PC-9 (cell line): ENCODE data around the gene USP4. TPM values are rescaled to one million over a fixed set of nuclear protein-coding genes. Genes with fewer than 3 reads are reported as not detected.

Experiments used
- BruUV-seq: library from RNA; stranded (reverse); fragments of 400-500 nt; replicated peaks from 2 replicates; lab custom pipeline; 2021; lab: Mats Ljungman, UMichigan
- CTCF ChIA-PET: fragments of 300-600 bp; sonication (Branson Sonifier 250); formaldehyde crosslinking; loops from one replicate; lab custom pipeline; 2022; ENCODE audit warnings: antibody characterized with exemption; lab: Charles Lee
- POLR2A ChIA-PET: fragments of 300-600 bp; sonication (Branson Sonifier 250); formaldehyde crosslinking; loops from one replicate; lab custom pipeline; 2022; ENCODE audit warnings: antibody characterized with exemption; ENCODE audit not compliant: unreplicated experiment; lab: Charles Lee
- DNase-seq, 2 experiments: peaks; one replicate each; pipeline versions ENCODE4 v3.0.0 to v3.0.0-alpha.2; 2015 to 2022; ENCODE audit warnings: mixed read lengths in 1 of 2
- H2AFZ ChIP-seq: fragments of 200-600 bp; sonication (generic); 2 replicates; pipeline ENCODE4 v1.8.1; 2017; ENCODE audit warnings: antibody characterized with exemption
- H3F3A ChIP-seq: fragments of 200-600 bp; sonication (generic); 2 replicates; pipeline ENCODE4 v1.8.1; 2017; ENCODE audit warnings: antibody characterized with exemption, mild to moderate bottlenecking, low read depth; ENCODE audit not compliant: insufficient read depth
- H3K27ac ChIP-seq: fragments of 200-600 bp; sonication (generic); 2 replicates; pipeline ENCODE4 v1.6.1; 2016; ENCODE audit warnings: mixed run types
- H3K27me3 ChIP-seq: fragments of 200-600 bp; sonication (generic); 2 replicates; pipeline ENCODE4 v1.6.1; 2016; ENCODE audit warnings: low read depth, mixed run types; ENCODE audit not compliant: insufficient read depth
- H3K36me3 ChIP-seq: fragments of 200-600 bp; sonication (generic); 2 replicates; pipeline ENCODE4 v1.6.1; 2016; ENCODE audit warnings: low read depth, mixed run types
- H3K4me1 ChIP-seq: fragments of 200-600 bp; sonication (generic); replicated peaks from 2 replicates; pipeline ENCODE4 v1.6.1; 2016; ENCODE audit warnings: mixed run types; ENCODE audit not compliant: insufficient read depth
- H3K4me2 ChIP-seq: fragments of 200-600 bp; sonication (generic); 2 replicates; pipeline ENCODE4 v1.6.1; 2017; ENCODE audit warnings: mixed run types
- H3K4me3 ChIP-seq: fragments of 200-600 bp; sonication (generic); 2 replicates; pipeline ENCODE4 v1.6.1; 2016; ENCODE audit warnings: mixed run types
- H3K79me2 ChIP-seq: fragments of 200-600 bp; sonication (generic); 2 replicates; pipeline ENCODE4 v1.6.1; 2017; ENCODE audit warnings: low read depth, mixed run types
- H3K9me2 ChIP-seq: fragments of 200-600 bp; sonication (generic); 2 replicates; pipeline ENCODE4 v1.8.1; 2017; ENCODE audit warnings: mild to moderate bottlenecking; ENCODE audit not compliant: insufficient read depth
- H3K9me3 ChIP-seq: fragments of 200-600 bp; sonication (generic); 2 replicates; pipeline ENCODE4 v1.8.1; 2016; ENCODE audit warnings: low read depth; ENCODE audit not compliant: insufficient read depth
- H4K20me1 ChIP-seq: fragments of 200-600 bp; sonication (generic); 2 replicates; pipeline ENCODE4 v1.8.1; 2017; ENCODE audit not compliant: insufficient read depth
- EZH2 ChIP-seq: fragments of 200-600 bp; sonication (generic); IDR thresholded peaks from 2 replicates; pipeline ENCODE4 v1.8.0; 2017; ENCODE audit warnings: antibody characterized with exemption, low read depth
- intact Hi-C: fragments of 100-400 bp; cut with micrococcal nuclease; formaldehyde crosslinking; loops from one replicate; pipeline ENCODE4 v1.10.0; 2022; ENCODE audit not compliant: unreplicated experiment
- total RNA-seq: library from RNA; stranded (reverse); gene quantifications from 2 replicates; pipeline ENCODE4 v1.2.3, GENCODE V29; 2021
- TF ChIP-seq, protein P1 (sequence below): fragments of 200-600 bp; sonication (generic); conservative IDR thresholded peaks from 2 replicates; pipeline ENCODE4 v1.6.1; 2017; ENCODE audit warnings: mixed run types, antibody characterized with exemption, mild to moderate bottlenecking, moderate library complexity

USP4 gene
- total RNA-seq, 1 experiment from 2014 or later = 42.9 TPM

DNA sequence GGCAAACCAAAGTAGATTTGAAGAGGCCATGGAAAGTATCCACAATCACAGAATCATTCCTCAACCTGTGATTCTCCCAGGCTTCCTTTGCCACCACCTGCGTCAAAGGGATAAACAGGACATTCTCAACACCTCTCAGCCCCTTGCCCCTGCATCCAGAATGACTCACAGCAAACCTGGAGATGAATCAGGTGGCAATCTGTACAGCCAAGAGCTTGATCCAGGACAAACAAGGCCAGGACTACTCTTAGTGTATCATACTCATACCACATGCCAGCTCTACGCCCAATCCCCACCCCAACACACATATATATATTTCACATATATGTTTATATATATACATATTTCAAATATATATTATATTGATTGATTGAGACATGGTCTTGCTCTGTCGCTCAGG is 39.3 kb downstream of the USP4 start:
- Histone ChIP-seq H3K4me1 (no peaks in the 10 kb centered on the region), H3K4me2 (no peak overlapping the region)

DNA sequence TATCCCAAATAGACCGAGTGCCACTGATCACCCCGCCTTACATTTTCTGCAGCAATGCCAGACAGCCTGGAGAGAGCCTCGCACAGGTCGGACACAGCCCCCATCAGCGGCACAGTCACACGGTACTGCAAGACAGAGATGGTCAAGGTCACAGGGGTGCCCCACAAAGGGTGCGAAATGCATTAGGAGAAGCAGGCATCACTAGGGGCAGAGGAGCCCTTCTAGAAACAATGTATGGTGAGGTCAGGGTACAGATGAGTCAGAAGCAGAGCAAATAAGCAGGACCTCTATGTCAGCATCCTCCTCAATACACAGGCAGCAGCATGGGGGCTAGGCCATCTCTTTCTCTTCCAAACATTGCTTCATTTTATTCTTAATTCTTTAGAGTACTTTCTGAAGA is 41.3 kb downstream of the USP4 start:
- no peak for DNase-seq

More for the DNA sequence above, 39.3 kb downstream of the USP4 start:
- H3K36me3 ChIP-seq = no peaks in the 10 kb centered on the region; the same call in 1 of the 2 replicates
- H3K27me3 ChIP-seq = no peaks in the 10 kb centered on the region
- no peak for TF ChIP-seq EZH2
- TF ChIP-seq, protein P1, sequence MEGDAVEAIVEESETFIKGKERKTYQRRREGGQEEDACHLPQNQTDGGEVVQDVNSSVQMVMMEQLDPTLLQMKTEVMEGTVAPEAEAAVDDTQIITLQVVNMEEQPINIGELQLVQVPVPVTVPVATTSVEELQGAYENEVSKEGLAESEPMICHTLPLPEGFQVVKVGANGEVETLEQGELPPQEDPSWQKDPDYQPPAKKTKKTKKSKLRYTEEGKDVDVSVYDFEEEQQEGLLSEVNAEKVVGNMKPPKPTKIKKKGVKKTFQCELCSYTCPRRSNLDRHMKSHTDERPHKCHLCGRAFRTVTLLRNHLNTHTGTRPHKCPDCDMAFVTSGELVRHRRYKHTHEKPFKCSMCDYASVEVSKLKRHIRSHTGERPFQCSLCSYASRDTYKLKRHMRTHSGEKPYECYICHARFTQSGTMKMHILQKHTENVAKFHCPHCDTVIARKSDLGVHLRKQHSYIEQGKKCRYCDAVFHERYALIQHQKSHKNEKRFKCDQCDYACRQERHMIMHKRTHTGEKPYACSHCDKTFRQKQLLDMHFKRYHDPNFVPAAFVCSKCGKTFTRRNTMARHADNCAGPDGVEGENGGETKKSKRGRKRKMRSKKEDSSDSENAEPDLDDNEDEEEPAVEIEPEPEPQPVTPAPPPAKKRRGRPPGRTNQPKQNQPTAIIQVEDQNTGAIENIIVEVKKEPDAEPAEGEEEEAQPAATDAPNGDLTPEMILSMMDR = no peak
- H3K9me2 ChIP-seq = no peaks in the 10 kb centered on the region
- ChIA-PET POLR2A (interaction anchor here (0.6 kb wide), 1 partner anchor 138 kb away, joined by 7 read pairs; no protein-coding TSS in a partner anchor), CTCF (no interaction called here)
- H2AFZ ChIP-seq = no peak overlapping the region
- DNase-seq = no peak
- intact Hi-C loops = no loop called here
- no peak overlapping the region for H3K27ac ChIP-seq
- H3K4me3 ChIP-seq = no peak overlapping the region
- H4K20me1 ChIP-seq = no peaks in the 10 kb centered on the region
- BruUV-seq = no TSS peak
- no peaks in the 10 kb centered on the region for H3F3A ChIP-seq
- no peaks in the 10 kb centered on the region for H3K9me3 ChIP-seq
- H3K79me2 ChIP-seq = no peaks in the 10 kb centered on the region

DNA sequence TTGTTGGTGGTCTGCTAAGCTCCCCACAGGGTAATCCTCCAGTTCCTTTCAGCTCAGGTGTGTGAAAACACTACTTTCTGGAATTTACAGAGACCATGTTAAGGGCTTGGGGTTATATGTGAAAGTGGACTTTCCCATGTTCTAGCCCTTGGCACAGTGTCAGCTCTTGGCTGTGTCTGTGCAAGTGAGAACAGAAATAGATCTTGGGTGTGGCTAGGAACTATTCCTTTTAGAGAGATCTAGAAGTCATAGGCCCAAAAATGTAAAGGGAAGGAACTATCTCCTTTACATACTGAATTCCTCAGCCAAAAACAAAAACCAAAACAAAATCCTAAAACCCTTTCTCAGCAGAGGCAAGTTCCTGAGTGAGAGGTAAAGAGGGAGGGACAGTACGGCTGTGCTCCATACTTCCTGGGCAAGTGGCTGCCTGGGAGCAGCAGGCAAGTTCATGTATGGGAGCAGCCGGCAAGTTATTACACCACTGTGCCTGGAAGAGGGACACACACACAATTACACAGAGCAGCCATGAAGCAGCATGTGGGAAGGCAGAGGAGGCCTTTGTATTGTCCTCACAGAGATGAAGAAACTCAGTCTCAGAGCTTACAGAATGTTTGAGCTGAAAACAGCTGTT is 43.0 kb downstream of the USP4 start:
- Histone ChIP-seq H3K4me3 (no peak overlapping the region), H3K4me2 (no peak overlapping the region), H3K9me2 (no peaks in the 10 kb centered on the region), H4K20me1 (no peaks in the 10 kb centered on the region), H2AFZ (no peak overlapping the region), H3F3A (no peaks in the 10 kb centered on the region), H3K9me3 (no peaks in the 10 kb centered on the region), H3K36me3 (peaks cover 4% of the 10 kb centered on the region; the same call in 1 of the 2 replicates), H3K79me2 (no peaks in the 10 kb centered on the region), H3K4me1 (no peaks in the 10 kb centered on the region), H3K27me3 (no peaks in the 10 kb centered on the region), H3K27ac (no peak overlapping the region)
- POLR2A ChIA-PET = interaction anchor here (0.6 kb wide), 1 partner anchor 205 kb away, joined by 4 read pairs; no protein-coding TSS in a partner anchor
- CTCF ChIA-PET = interaction anchor here (0.5 to 0.6 kb wide), 2 partner anchors 87 to 128 kb away, joined by 3 to 8 read pairs; no protein-coding TSS in a partner anchor
- intact Hi-C loops = loop anchor here (10.0 kb wide), 1 partner anchor 122 kb away; the partner anchor contains the start of gene KLHDC8B
- BruUV-seq = no TSS peak
- DNase-seq = no peak
- TF ChIP-seq, protein P1 = no peak
- no peak for TF ChIP-seq EZH2

More for the DNA sequence above, 41.3 kb downstream of the USP4 start:
- Histone ChIP-seq H4K20me1 (no peaks in the 10 kb centered on the region), H2AFZ (no peak overlapping the region), H3K4me2 (no peak overlapping the region), H3F3A (no peaks in the 10 kb centered on the region), H3K4me1 (no peaks in the 10 kb centered on the region), H3K27me3 (no peaks in the 10 kb centered on the region), H3K9me2 (no peaks in the 10 kb centered on the region), H3K9me3 (no peaks in the 10 kb centered on the region), H3K4me3 (no peak overlapping the region), H3K36me3 (no peaks in the 10 kb centered on the region; the same call in 1 of the 2 replicates), H3K79me2 (no peaks in the 10 kb centered on the region), H3K27ac (no peak overlapping the region)
- intact Hi-C loops = loop anchor here (10.0 kb wide), 1 partner anchor 124 kb away; the partner anchor contains the start of gene KLHDC8B
- TF ChIP-seq, protein P1 = no peak
- TF ChIP-seq EZH2 = no peak
- ChIA-PET POLR2A (no interaction called here), CTCF (no interaction called here)
- no TSS peak for BruUV-seq
